Measurements from ENCODE around the gene KRTDAP. TPM values are rescaled to one million over a fixed set of nuclear protein-coding genes. Genes with fewer than 3 reads are reported as not detected.
"Not testable (repeated sequence)": the region's sequence is repeated elsewhere in the genome, so short reads cannot be mapped to it uniquely, and the experiment has no call there.

Gene KRTDAP
- total RNA-seq, 1 experiment from 2014 or later: not detected

GRCh38 chr19:35462476-35462953, 27.7 kb downstream of the KRTDAP start:
- Histone ChIP-seq H3K9me3 (replicated peaks) (no peaks in the 10 kb centered on the region), H3K36me3 (no peaks in the 10 kb centered on the region), H3K27ac (no peak overlapping the region), H3K4me3 (no peak overlapping the region), H3K27me3 (replicated peaks) (no peaks in the 10 kb centered on the region; the same call in 1 of the 2 replicates), H3K4me1 (replicated peaks) (no peaks in the 10 kb centered on the region)
- DNase-seq (ENCODE audit: low read depth in 1 of 2, low spot score in 2 of 2): no peak

- not testable (repeated sequence) for H3K27me3 ChIP-seq (replicated peaks); H3K9me3 ChIP-seq (replicated peaks); DNase-seq (ENCODE audit: low read depth in 1 of 2, low spot score in 2 of 2); H3K4me3 ChIP-seq; H3K36me3 ChIP-seq; H3K27ac ChIP-seq; H3K4me1 ChIP-seq (replicated peaks)
Measured at GRCh38 chr19:35461788-35462187, 28.5 kb downstream of the KRTDAP start.

- no peaks in the 10 kb centered on the region for H3K4me1 ChIP-seq (replicated peaks)
- no peaks in the 10 kb centered on the region; the same call in 1 of the 2 replicates for H3K27me3 ChIP-seq (replicated peaks)
- H3K9me3 ChIP-seq (replicated peaks): no peaks in the 10 kb centered on the region
- no peak overlapping the region for H3K4me3 ChIP-seq
- no peaks in the 10 kb centered on the region for H3K36me3 ChIP-seq
- no peak overlapping the region for H3K27ac ChIP-seq
- no peak for DNase-seq (ENCODE audit: low read depth in 1 of 2, low spot score in 2 of 2)
Measured at GRCh38 chr19:35461060-35461459, 29.2 kb downstream of the KRTDAP start.

DNA sequence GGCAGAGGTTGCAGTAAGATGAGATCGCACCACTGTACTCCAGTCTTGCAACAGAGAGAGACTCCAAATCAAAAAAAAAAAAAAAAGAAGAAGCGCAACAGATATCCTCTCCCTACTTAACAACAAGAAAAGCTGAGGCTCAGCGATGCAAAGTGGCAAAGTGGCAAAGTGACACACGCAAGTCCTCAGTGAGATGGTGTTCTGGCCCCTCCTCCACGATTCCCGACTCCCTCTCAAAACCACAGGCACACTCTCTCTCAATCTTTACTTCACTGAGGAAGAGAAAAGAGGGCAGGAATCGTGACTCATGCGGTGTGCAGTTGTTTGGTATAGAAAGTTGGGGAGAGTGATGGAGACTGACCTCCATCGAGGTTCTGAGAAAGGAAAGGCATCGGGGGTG, 29.7 kb downstream of the KRTDAP start:
- no peak overlapping the region for H3K27ac ChIP-seq
- no peaks in the 10 kb centered on the region for H3K36me3 ChIP-seq

GRCh38 chr19:35459414-35460082, 30.7 kb downstream of the KRTDAP start:
- Histone ChIP-seq H3K27me3 (replicated peaks) (no peaks in the 10 kb centered on the region; the same call in 1 of the 2 replicates), H3K4me1 (replicated peaks) (no peaks in the 10 kb centered on the region), H3K9me3 (replicated peaks) (no peaks in the 10 kb centered on the region), H3K4me3 (no peak overlapping the region), H3K36me3 (no peaks in the 10 kb centered on the region), H3K27ac (no peak overlapping the region)
- DNase-seq (ENCODE audit: low read depth in 1 of 2, low spot score in 2 of 2): no peak

More for the DNA sequence above, 29.7 kb downstream of the KRTDAP start:
- Histone ChIP-seq H3K4me3 (no peak overlapping the region), H3K9me3 (replicated peaks) (no peaks in the 10 kb centered on the region), H3K4me1 (replicated peaks) (no peaks in the 10 kb centered on the region), H3K27me3 (replicated peaks) (no peaks in the 10 kb centered on the region; the same call in 1 of the 2 replicates)
- no peak for DNase-seq (ENCODE audit: low read depth in 1 of 2, low spot score in 2 of 2)

DNA sequence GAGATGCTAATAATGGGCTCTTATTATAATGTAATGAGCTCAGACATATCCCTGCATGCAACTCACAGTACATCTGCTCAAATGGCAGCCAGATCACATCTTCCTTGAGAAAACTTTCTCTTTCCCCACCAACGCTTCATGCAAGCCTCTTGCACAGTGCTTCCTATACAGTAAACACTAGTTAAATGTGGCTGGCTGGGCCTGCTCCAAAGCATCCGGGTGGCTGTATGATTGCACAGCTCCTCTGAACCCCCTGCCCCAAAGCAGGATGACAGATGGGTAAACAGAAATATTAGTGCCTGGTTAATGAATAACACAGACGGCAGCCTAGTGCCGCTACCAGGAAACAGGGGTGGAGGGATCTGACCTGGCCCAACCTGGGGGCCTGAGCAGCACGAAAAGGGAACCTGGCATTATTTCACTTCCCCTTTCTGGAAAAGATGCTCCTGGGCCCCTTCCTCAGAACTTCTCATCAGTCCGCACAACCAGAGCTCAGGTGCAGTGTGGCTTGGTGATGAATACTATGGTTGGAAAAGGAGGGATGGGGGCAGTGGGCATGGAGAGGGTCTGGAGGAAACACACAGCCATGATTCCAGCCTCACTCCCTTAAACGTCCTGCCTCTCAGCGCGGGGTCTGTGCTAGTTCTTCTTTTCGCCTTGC, 31.4 kb downstream of the KRTDAP start:
- H3K4me1 ChIP-seq (replicated peaks): no peaks in the 10 kb centered on the region
- H3K9me3 ChIP-seq (replicated peaks): no peaks in the 10 kb centered on the region
- no peaks in the 10 kb centered on the region; the same call in 1 of the 2 replicates for H3K27me3 ChIP-seq (replicated peaks)
- DNase-seq (ENCODE audit: low read depth in 1 of 2, low spot score in 2 of 2): no peak
- H3K4me3 ChIP-seq: no peak overlapping the region
- H3K36me3 ChIP-seq: no peaks in the 10 kb centered on the region
- no peak overlapping the region for H3K27ac ChIP-seq

DNA sequence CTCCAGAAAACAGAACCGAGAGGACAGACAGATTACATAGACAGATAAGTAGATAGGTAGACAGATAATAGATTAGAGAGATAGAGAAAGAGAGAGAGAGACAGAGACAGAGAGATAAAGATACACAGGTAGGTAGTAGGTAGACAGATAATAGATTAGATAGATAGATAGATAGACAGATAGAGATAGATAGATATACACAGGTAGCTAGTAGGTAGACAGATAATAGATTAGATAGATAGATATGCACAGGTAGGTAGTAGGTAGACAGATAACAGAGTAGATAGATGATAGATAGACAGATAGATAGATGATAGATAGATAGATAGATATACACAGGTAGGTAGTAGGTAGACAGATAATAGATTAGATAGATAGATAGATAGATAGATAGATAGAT, 32.1 kb downstream of the KRTDAP start:
- DNase-seq (ENCODE audit: low read depth in 1 of 2, low spot score in 2 of 2): no peak
- Histone ChIP-seq H3K4me3 (no peak overlapping the region), H3K9me3 (replicated peaks) (no peaks in the 10 kb centered on the region), H3K27me3 (replicated peaks) (no peaks in the 10 kb centered on the region; the same call in 1 of the 2 replicates), H3K4me1 (replicated peaks) (no peaks in the 10 kb centered on the region), H3K36me3 (no peaks in the 10 kb centered on the region), H3K27ac (no peak overlapping the region)

DNA sequence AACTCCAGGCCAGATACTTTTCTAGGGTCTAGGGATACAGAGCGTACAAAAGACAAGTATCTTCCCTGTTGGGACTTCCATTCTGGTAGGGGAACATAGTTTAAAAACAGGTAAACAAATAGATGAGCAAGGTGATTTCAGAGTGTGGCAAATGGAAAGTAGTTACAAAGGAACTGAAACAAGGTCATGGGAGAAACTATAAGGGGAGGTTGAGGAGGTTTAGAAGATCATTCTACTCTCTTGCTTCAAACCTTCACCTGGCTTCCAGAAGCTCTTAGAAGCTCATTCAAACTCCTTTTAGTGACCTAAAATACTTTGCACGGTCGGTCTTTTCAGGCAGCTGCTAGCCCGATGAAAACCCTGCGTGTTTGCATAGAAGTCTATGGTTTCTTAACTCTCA, 33.1 kb downstream of the KRTDAP start:
- no peak overlapping the region for H3K4me3 ChIP-seq
- no peak for DNase-seq (ENCODE audit: low read depth in 1 of 2, low spot score in 2 of 2)
- no peaks in the 10 kb centered on the region for H3K4me1 ChIP-seq (replicated peaks)

DNA sequence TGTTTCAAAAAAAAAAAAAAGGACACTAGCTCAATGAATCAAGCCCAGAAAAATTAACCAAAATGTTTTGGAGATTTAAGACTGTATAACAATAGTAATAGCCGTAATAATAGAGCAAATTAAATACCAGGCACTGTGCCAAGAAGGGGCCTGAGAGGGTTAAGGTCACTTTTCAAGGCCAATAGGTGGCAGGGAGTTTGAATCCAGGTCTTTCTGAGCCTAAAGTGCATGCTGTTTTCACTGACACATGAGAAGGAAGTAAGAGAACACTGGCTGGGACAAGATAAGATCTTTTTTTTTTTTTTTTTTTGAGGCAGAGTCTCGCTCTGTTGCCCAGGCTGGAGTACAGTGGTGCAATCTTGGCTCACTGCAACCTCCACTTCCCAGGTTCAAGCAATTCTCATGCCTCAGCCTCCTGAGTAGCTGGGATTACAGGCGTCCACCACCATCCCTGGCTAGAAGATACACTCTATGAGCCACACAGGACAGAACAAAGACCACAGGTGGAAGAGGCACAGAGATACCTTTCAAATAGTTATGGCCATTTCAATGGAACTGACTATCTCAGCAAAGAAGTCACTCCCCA, 34.6 kb downstream of the KRTDAP start:
- DNase-seq (ENCODE audit: low read depth in 1 of 2, low spot score in 2 of 2): no peak
- no peaks in the 10 kb centered on the region for H3K4me1 ChIP-seq (replicated peaks)
- no peaks in the 10 kb centered on the region for H3K9me3 ChIP-seq (replicated peaks)
- no peak overlapping the region for H3K4me3 ChIP-seq
- H3K36me3 ChIP-seq: no peaks in the 10 kb centered on the region
- no peak overlapping the region for H3K27ac ChIP-seq
- no peaks in the 10 kb centered on the region for H3K27me3 ChIP-seq (replicated peaks)

More for the DNA sequence above, 33.1 kb downstream of the KRTDAP start:
- H3K36me3 ChIP-seq: no peaks in the 10 kb centered on the region
- no peak overlapping the region for H3K27ac ChIP-seq
- H3K9me3 ChIP-seq (replicated peaks): no peaks in the 10 kb centered on the region
- H3K27me3 ChIP-seq (replicated peaks): no peaks in the 10 kb centered on the region

GRCh38 chr19:35454663-35455062, 35.6 kb downstream of the KRTDAP start:
- Histone ChIP-seq H3K27me3 (replicated peaks) (no peaks in the 10 kb centered on the region), H3K4me3 (no peak overlapping the region), H3K4me1 (replicated peaks) (no peaks in the 10 kb centered on the region), H3K36me3 (no peaks in the 10 kb centered on the region), H3K9me3 (replicated peaks) (no peaks in the 10 kb centered on the region), H3K27ac (no peak overlapping the region)
- DNase-seq (ENCODE audit: low read depth in 1 of 2, low spot score in 2 of 2): no peak

GRCh38 chr19:35451338-35452096, 38.7 kb downstream of the KRTDAP start:
- H3K27me3 ChIP-seq (replicated peaks): peaks cover 1% of the 10 kb centered on the region; the same call in 1 of the 2 replicates
- no peaks in the 10 kb centered on the region for H3K9me3 ChIP-seq (replicated peaks)
- no peaks in the 10 kb centered on the region for H3K4me1 ChIP-seq (replicated peaks)
- H3K36me3 ChIP-seq: no peaks in the 10 kb centered on the region
- H3K4me3 ChIP-seq: no peak overlapping the region
- H3K27ac ChIP-seq: no peak overlapping the region
- DNase-seq (ENCODE audit: low read depth in 1 of 2, low spot score in 2 of 2): no peak

DNA sequence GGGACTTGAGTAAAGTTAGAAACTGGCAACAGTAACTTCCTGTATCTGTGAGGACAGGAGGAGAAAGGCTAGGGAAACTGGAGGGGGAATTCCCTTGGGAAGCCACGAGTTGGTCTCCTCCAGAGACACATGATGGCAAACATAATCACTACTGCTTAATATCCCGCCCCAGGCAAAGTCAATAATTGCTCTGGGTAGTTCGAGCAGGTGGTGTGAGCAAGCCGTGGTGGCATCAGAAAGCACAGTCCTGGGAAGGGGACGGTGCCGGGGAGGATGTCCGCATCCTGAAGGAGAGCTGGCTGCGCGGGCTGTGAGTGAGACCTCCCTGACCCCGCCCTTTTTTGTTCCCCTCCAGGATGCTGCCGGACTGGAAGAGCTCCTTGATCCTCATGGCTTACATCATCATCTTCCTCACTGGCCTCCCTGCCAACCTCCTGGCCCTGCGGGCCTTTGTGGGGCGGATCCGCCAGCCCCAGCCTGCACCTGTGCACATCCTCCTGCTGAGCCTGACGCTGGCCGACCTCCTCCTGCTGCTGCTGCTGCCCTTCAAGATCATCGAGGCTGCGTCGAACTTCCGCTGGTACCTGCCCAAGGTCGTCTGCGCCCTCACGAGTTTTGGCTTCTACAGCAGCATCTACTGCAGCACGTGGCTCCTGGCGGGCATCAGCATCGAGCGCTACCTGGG, 40.8 kb downstream of the KRTDAP start:
- no peak for DNase-seq (ENCODE audit: low read depth in 1 of 2, low spot score in 2 of 2)
- Histone ChIP-seq H3K9me3 (replicated peaks) (no peaks in the 10 kb centered on the region), H3K4me1 (replicated peaks) (no peaks in the 10 kb centered on the region), H3K36me3 (no peaks in the 10 kb centered on the region), H3K4me3 (no peak overlapping the region), H3K27me3 (replicated peaks) (peaks cover 11% of the 10 kb centered on the region), H3K27ac (no peak overlapping the region)
